SHP77 (cell line): ENCODE measurements around the gene ZNF732.
"Not testable (repeated sequence)": the region's sequence is repeated elsewhere in the genome, so short reads cannot be mapped to it uniquely, and the experiment has no call there.

Experiments
- DNase-seq, 2 experiments: peaks; one replicate each; lab custom pipeline; 2025; lab: John Stamatoyannopoulos, UW

Gene ZNF732

GRCh38 chr4:304969-305680, at the start of gene ZNF732:
Gene ZNF732, minus strand, starts transcription at chr4:305474. Its CDS starts 164 bp downstream, at chr4:305310.
- no peak for DNase-seq

DNA sequence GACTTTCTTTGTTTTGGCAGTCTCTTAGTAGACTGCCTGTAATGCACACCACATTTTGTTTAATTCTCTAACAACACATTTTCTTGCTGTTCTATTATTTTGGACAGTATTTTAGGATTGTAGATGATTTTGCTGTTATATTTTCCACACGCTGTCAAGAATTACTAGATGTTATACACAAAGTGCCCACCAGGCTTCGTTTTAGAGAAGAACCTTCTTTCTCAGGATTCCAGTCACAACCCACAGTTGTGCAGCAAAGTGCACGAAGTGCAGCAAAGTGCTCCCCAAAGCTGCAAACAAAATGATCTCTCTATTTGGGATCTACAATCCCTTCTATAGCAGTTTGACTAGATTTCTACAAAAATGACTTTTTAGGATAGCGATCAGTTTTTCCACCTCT, 34.7 kb upstream of the ZNF732 start:
- DNase-seq: no peak

GRCh38 chr4:338759-339097, 33.5 kb upstream of the ZNF732 start:
- no peak for DNase-seq

DNA sequence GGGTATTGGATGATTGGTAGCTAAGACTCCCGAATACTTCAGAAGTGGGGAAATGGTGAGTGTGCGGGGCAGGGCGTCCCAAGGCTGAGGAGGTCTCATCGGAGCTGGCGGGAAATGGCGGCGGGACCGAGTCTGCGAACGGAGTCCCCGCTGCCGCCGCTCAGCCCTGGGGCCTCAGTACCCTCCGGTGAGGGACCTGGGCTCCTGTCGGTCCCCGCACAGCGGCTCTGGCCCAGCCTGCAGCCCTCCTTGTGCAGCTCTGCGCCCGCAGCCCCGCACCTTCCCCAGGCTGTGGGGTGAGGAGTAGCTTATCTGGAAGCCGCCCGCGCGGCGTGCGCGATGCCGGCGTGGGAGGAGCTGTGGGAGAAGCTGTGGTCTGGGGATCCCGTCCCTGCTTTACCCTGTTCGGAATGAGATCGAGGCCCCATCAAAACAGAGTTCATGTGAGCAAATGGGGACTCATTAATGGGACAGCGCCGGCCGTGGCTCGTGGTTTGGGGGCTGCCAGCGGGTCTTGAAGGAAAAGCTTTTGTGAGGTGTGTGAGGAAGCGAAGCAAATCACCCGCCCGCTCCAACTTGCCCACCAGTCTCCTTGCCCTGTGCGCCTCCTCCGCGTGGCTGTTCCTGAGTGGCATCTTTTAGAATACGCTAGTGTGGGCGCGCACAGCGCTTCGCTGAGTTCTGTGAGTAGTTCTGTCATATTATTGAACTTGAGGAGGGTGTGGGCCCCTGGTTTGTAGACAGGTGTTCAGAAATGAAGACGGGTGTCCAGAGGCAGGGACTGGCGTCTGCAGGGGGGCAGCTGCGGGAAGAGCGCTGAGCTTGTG, 32.9 kb upstream of the ZNF732 start:
- DNase-seq: peak in 1 of 2 experiments; percentile 25

- DNase-seq: peak; percentile 85 to 88
Observed at GRCh38 chr4:337143-337931, 32.1 kb upstream of the ZNF732 start, which contains the start of gene ZNF141. Gene ZNF141, plus strand, starts transcription at chr4:337814. Its CDS starts 170 bp downstream, at chr4:337984.

- no peak for DNase-seq
Observed at GRCh38 chr4:336893-337142, 31.5 kb upstream of the ZNF732 start.

GRCh38 chr4:336099-336892, 31.0 kb upstream of the ZNF732 start:
- no peak for DNase-seq

- no peak for DNase-seq
Observed at GRCh38 chr4:335515-335914, 30.2 kb upstream of the ZNF732 start.

GRCh38 chr4:328729-329128, 23.5 kb upstream of the ZNF732 start:
- no peak for DNase-seq

GRCh38 chr4:314296-314903, 9.1 kb upstream of the ZNF732 start:
- DNase-seq: no peak

GRCh38 chr4:309807-310206, 4.5 kb upstream of the ZNF732 start:
- no peak for DNase-seq

DNA sequence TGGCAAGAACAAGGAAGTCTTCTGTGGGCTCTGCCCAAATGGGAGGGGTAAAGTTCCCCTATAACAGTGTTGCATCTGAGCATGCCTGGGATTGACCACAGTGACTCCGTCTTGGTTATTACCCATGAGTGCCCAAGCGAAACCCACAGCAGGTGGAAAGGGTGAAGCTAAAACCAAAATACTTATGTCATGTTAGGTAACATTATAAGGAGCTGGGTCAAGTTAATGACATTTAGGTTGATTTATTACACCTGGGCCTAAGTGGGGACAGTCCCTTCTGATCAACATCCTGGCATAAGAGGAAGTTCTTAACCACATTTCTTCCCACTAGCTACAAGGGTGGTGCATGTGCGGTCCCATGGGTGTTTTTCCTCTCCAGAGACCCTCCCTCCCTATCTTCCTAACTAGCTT, 1.3 kb upstream of the ZNF732 start:
- DNase-seq: no peak

DNA sequence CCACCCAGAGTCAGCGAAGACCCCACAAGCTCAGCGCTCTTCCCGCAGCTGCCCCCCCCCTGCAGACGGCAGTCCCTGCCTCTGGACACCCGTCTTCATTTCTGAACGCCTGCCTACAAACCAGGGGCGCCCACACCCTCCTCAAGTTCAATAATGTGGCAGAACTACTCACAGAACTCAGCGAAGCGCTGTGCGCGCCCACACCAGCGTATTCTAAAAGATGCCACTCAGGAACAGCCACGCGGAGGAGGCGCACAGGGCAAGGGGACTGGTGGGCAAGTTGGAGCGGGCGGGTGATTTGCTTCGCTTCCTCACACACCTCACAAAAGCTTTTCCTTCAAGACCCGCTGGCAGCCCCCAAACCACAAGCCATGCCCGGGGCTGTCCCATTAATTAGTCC, 758 bp downstream of the ZNF732 start:
- not testable (repeated sequence) for DNase-seq

GRCh38 chr4:302381-302780, 2.9 kb downstream of the ZNF732 start:
- DNase-seq: no peak

DNA sequence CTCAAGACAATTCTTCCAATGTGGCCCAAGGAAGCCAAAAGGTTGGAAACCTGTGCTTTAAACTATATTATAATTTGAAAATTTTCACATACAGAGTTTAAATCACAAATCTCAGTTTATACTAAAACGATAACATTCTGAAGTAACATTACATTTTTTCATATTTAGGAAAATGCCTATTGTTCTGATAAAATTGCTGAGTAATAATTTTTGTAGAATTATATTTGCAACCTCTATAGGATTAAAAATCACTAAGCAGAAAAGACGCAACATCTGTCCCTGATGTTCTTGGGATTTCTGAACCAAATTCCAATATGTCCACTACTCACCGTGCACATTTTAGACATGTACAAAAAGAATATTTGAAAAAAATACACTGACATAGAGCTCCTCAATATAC, 10.5 kb downstream of the ZNF732 start:
- no peak for DNase-seq

DNA sequence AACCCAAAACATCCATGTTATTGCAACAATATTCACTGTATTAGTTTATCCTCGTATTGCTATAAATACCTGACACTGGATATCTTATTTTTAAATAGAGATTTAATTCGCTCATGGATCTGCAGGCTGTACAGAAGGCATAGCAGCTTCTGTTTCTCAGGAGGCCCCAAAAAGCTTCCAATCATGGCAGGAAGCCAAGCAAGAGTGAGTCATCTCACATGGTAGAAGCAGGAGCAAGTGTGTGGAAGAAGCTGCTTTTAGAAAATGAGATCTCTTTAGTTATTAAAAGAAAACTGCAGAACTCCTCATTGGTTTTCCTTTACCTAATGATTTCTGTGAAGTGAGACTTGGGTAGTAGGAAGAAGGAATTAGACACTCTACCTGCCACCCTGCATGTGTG, 16.4 kb downstream of the ZNF732 start:
- no peak for DNase-seq

GRCh38 chr4:273309-274017, 31.8 kb downstream of the ZNF732 start:
- DNase-seq: no peak

DNA sequence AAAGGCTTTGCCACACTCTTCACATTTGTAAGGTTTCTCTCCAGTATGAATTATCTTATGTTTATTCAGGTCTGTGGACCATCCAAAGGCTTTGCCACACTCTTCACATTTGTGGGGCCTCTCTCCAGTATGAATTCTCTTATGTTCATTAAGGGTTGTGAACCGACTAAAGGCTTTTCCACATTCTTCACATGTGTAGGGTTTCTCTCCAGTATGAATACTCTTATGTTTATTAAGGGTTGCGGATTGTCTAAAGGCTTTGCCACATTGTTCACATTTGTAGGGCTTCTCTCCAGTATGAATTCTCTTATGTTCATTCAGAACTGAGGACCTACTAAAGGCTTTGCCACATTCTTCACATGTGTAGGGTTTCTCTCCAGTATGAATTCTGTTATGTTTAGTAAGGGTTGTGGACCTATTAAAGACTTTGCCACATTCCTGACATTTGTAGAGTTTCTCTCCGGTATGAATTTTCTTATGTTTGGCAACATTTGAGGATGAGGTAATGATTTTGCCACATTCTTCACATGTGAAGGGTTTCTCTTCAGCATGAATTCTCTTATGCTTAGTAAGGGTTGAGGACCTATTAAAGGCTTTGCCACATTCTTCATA, 33.7 kb downstream of the ZNF732 start:
- no peak for DNase-seq

DNA sequence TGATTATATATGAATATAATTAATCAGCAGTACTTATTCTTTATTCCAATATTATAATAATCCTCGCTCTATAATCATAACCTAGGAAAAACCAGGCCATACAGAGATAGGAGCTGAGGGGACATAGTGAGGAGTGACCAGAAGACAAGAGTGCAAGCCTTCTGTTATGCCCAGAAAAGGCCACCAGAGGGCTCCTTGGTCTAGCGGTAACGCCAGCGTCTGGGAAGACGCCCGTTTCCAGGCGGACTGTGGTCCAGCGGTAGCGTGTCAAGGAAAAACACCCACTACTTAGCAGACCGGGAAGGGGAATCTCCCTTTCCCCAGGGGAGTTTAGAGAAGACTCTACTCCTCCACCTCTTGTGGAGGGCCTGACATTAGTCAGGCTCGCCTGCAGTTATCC, 46.0 kb downstream of the ZNF732 start:
- not testable (repeated sequence) for DNase-seq

DNA sequence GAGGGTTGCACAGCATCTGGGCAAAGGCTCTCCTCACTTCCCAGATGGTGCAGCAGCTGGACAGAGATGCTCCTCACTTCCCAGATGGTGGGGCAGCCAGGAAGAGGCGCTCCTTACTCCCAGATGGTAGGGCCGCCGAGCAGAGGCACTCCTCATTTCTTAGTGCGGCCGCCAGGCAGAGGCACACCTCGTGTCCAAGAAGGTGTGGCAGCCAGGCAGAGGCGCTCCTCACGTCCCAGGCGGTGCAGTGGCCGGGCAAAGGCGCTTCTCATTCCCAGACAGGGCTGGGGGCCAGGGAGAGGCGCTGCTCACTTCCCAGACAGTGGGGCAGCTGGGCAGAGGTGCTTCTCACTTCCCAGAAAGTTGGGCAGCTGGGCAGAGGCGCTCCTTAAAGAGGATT, 48.8 kb downstream of the ZNF732 start:
- no peak for DNase-seq
